Activated CD8-positive, alpha-beta memory T cell treated with anti-CD3 and anti-CD28 coated beads, Interleukin-2, amount 50 U/mL, for 4 hours (primary cell): ENCODE measurements around the gene ELL.

Experiments used
- DNase-seq: peaks from one replicate; pipeline ENCODE4 v3.0.0-alpha.2; 2020

ELL gene

GRCh38 chr19:18431351-18432197 lies 90.3 kb downstream of the ELL start:
- no peak for DNase-seq

- no peak for DNase-seq
Measured at GRCh38 chr19:18430417-18431144, 91.3 kb downstream of the ELL start.

GRCh38 chr19:18429717-18430416 lies 92.0 kb downstream of the ELL start:
- no peak for DNase-seq

GRCh38 chr19:18428787-18429674 lies 92.8 kb downstream of the ELL start:
- peak; percentile 80 for DNase-seq

GRCh38 chr19:18428173-18428786 lies 93.6 kb downstream of the ELL start:
- no peak for DNase-seq

- no peak for DNase-seq
Measured at GRCh38 chr19:18427743-18428113, 94.1 kb downstream of the ELL start.

GRCh38 chr19:18427080-18427742 lies 94.7 kb downstream of the ELL start:
- no peak for DNase-seq

- no peak for DNase-seq
Measured at GRCh38 chr19:18426416-18426767, 95.5 kb downstream of the ELL start.

- DNase-seq = no peak
Measured at GRCh38 chr19:18425515-18426415, 96.1 kb downstream of the ELL start.

- no peak for DNase-seq
Measured at GRCh38 chr19:18424890-18425514, 96.9 kb downstream of the ELL start.

GRCh38 chr19:18424122-18424889 lies 97.6 kb downstream of the ELL start:
- no peak for DNase-seq

- DNase-seq = no peak
Measured at GRCh38 chr19:18423258-18424020, 98.4 kb downstream of the ELL start.

- DNase-seq = no peak
Measured at GRCh38 chr19:18422530-18423191, 99.2 kb downstream of the ELL start.

- DNase-seq = no peak
Measured at GRCh38 chr19:18421371-18421959, 100.4 kb downstream of the ELL start.

- no peak for DNase-seq
Measured at GRCh38 chr19:18420930-18421329, 100.9 kb downstream of the ELL start.

- DNase-seq = peak; percentile 45
Measured at GRCh38 chr19:18419699-18420460, 102.0 kb downstream of the ELL start.
